Midbrain (tissue), 1 donor: ENCODE data around the gene GIMAP6.
"Not testable (repeated sequence)": the region's sequence is repeated elsewhere in the genome, so short reads cannot be mapped to it uniquely, and the experiment has no call there.

ENCODE experiments used
- DNase-seq: peaks from one replicate; lab custom pipeline; 2025; lab: John Stamatoyannopoulos, UW

The GIMAP6 gene

GRCh38 chr7:150585199-150585598, 47.0 kb downstream of the GIMAP6 start:
- no peak for DNase-seq

GRCh38 chr7:150580638-150581394, 51.4 kb downstream of the GIMAP6 start:
- no peak for DNase-seq

- DNase-seq: not testable (repeated sequence)
Observed at GRCh38 chr7:150579979-150580637, 52.1 kb downstream of the GIMAP6 start.
